Keratinocyte (primary cell): ENCODE results near the gene HTR3C. TPM values are rescaled to one million over a fixed set of nuclear protein-coding genes. Genes with fewer than 3 reads are reported as not detected.

ENCODE experiments used
- DNase-seq: peaks from one replicate; pipeline ENCODE4 v3.0.0-alpha.2; 2011; ENCODE audit warnings: low read depth, missing footprints, low spot score
- FAIRE-seq: peaks from 2 replicates; lab custom pipeline; 2011; peaks lifted over from hg19 to GRCh38; lab: Jason Lieb, UNC
- H2AFZ ChIP-seq: 2 replicates; pipeline ENCODE4 v1.6.0; 2012; ENCODE audit warnings: low read length, control low read depth, inconsistent platforms; ENCODE audit not compliant: control insufficient read depth
- H3K27ac ChIP-seq: 2 replicates; pipeline ENCODE4 v1.5.1; 2011; ENCODE audit warnings: low read length; ENCODE audit not compliant: control insufficient read depth, insufficient read depth
- H3K27me3 ChIP-seq: 3 replicates; pipeline ENCODE4 v1.6.0; 2011; ENCODE audit warnings: low read length; ENCODE audit not compliant: control insufficient read depth, insufficient read depth; ENCODE audit errors: extremely low read depth
- H3K36me3 ChIP-seq, 2 experiments: 2 replicates in 1 of 2; 3 replicates in 1 of 2; pipeline ENCODE4 v1.5.1; 2011; ENCODE audit warnings: low read length in 2 of 2, mild to moderate bottlenecking in 1 of 2; ENCODE audit not compliant: control insufficient read depth in 2 of 2, insufficient read depth in 2 of 2; ENCODE audit errors: extremely low read depth in 1 of 2
- H3K4me1 ChIP-seq: 3 replicates; pipeline ENCODE4 v1.5.1; 2011; ENCODE audit warnings: low read length; ENCODE audit not compliant: control insufficient read depth, insufficient read depth; ENCODE audit errors: extremely low read depth
- H3K4me2 ChIP-seq: 3 replicates; pipeline ENCODE4 v1.6.0; 2011; ENCODE audit warnings: low read depth, low read length; ENCODE audit not compliant: control insufficient read depth, insufficient read depth; ENCODE audit errors: extremely low read depth
- H3K4me3 ChIP-seq, 3 experiments: fragments of 200-600 bp in 1 of 3; sonication (generic) in 1 of 3; 2 replicates in 2 of 3; 3 replicates in 1 of 3; pipeline ENCODE4 v1.5.1; 2011 to 2016; ENCODE audit warnings: low read length in 3 of 3, mild to moderate bottlenecking in 3 of 3, control low read depth in 2 of 3, inconsistent platforms in 1 of 3, low read depth in 1 of 3, mixed read lengths in 1 of 3, mixed run types in 1 of 3, moderate library complexity in 1 of 3; ENCODE audit not compliant: control insufficient read depth in 2 of 3, insufficient read depth in 2 of 3; ENCODE audit errors: extremely low read depth in 1 of 3
- H3K79me2 ChIP-seq: 2 replicates; pipeline ENCODE4 v1.6.0; 2012; ENCODE audit warnings: low read length; ENCODE audit not compliant: control insufficient read depth, insufficient read depth
- H3K9ac ChIP-seq: 3 replicates; pipeline ENCODE4 v1.6.0; 2011; ENCODE audit warnings: low read length; ENCODE audit not compliant: control insufficient read depth, insufficient read depth; ENCODE audit errors: extremely low read depth
- H3K9me1 ChIP-seq: 3 replicates; pipeline ENCODE4 v1.6.0; 2011; ENCODE audit warnings: low read length; ENCODE audit not compliant: control insufficient read depth, insufficient read depth; ENCODE audit errors: extremely low read depth
- H3K9me3 ChIP-seq: 2 replicates; pipeline ENCODE4 v1.5.1; 2012; ENCODE audit warnings: low read depth, low read length; ENCODE audit not compliant: control insufficient read depth
- H4K20me1 ChIP-seq: 3 replicates; pipeline ENCODE4 v1.6.0; 2011; ENCODE audit warnings: low read length; ENCODE audit not compliant: control insufficient read depth, insufficient read depth; ENCODE audit errors: extremely low read depth
- CTCF ChIP-seq, 3 experiments: IDR thresholded peaks in 1 of 3; conservative IDR thresholded peaks in 1 of 3; optimal IDR thresholded peaks in 1 of 3; 2 replicates in 2 of 3; 3 replicates in 1 of 3; pipeline versions ENCODE3 to v1.5.1; 2011; ENCODE audit warnings: low read length in 3 of 3, mild to moderate bottlenecking in 3 of 3, moderate library complexity in 2 of 3, control low read depth in 1 of 3, inconsistent platforms in 1 of 3; ENCODE audit not compliant: insufficient read depth in 2 of 3; ENCODE audit errors: extremely low read depth in 1 of 3
- EZH2 ChIP-seq: IDR thresholded peaks from one replicate; pipeline ENCODE4 v1.6.1; 2012; ENCODE audit warnings: inconsistent platforms, mild to moderate bottlenecking, low read length, moderate library complexity
- dilution Hi-C: fragments of 300-500 bp; cut with MboI; formaldehyde crosslinking; loops from one replicate; pipeline ENCODE4 v1.7.0; 2020; ENCODE audit warnings: low sequenced_read_pairs; ENCODE audit not compliant: extremely low pct_ligation_motif_present
- polyA plus RNA-seq, 5 experiments: library from polyadenylated mRNA; depleted of rRNA in 3 of 5; stranded (reverse) in 3 of 5; stranded (forward) in 1 of 5; unstranded in 1 of 5; fragments of >200 nt; gene quantifications; 1 replicate in 1 of 5; 2 replicates in 3 of 5; 3 replicates in 1 of 5; pipeline versions ENCODE4 v1.2.1 to v1.2.3, GENCODE V29; 2011 to 2012; ENCODE audit warnings: missing spikeins in 2 of 5, low read depth in 1 of 5, low replicate concordance in 1 of 5

The HTR3C gene
- polyA plus RNA-seq, 1 donor (not counting 4 experiments of a cell fraction or from before 2014, with no cell fraction given) = not detected

GRCh38 chr3:184011937-184012889 lies 40.6 kb upstream of the HTR3C start:
- FAIRE-seq = no peak
- peaks cover 0 to 10% of the 10 kb centered on the region in 2 experiments for H3K36me3 ChIP-seq
- dilution Hi-C loops = no loop called here

GRCh38 chr3:184015381-184016019 lies 37.3 kb upstream of the HTR3C start:
- H3K9me1 ChIP-seq = no peaks in the 10 kb centered on the region
- H2AFZ ChIP-seq = no peak overlapping the region
- H3K9ac ChIP-seq = no peak overlapping the region
- no peaks in the 10 kb centered on the region for H3K27me3 ChIP-seq
- peaks cover 18% of the 10 kb centered on the region for H3K4me1 ChIP-seq
- H3K79me2 ChIP-seq = peaks cover 23% of the 10 kb centered on the region
- TF ChIP-seq CTCF (optimal IDR thresholded peaks at IDR 0.05 in 1 of 3, IDR thresholded peaks at IDR 0.05 in 1 of 3, conservative IDR thresholded peaks at IDR 0.05 in 1 of 3; ENCODE audit: extremely low read depth in 1 of 3, insufficient read depth in 2 of 3, low read length in 3 of 3) (no peak), EZH2 (no peak)
- no peak for FAIRE-seq
- dilution Hi-C loops = no loop called here
- no peaks in the 10 kb centered on the region for H3K9me3 ChIP-seq
- H3K27ac ChIP-seq = no peak overlapping the region
- peak overlapping the region in 1 of 3 experiments; percentile 12 for H3K4me3 ChIP-seq
- peaks cover 0 to 10% of the 10 kb centered on the region in 2 experiments for H3K36me3 ChIP-seq
- H3K4me2 ChIP-seq = peak overlapping the region; percentile 98
- DNase-seq = no peak
- H4K20me1 ChIP-seq = no peaks in the 10 kb centered on the region

More at GRCh38 chr3:184011937-184012889, 40.6 kb upstream of the HTR3C start:
- H2AFZ ChIP-seq = no peak overlapping the region
- H3K9ac ChIP-seq = no peak overlapping the region
- H3K9me1 ChIP-seq = no peaks in the 10 kb centered on the region
- no peak for TF ChIP-seq EZH2
- TF ChIP-seq CTCF (optimal IDR thresholded peaks at IDR 0.05 in 1 of 3, IDR thresholded peaks at IDR 0.05 in 1 of 3, conservative IDR thresholded peaks at IDR 0.05 in 1 of 3; ENCODE audit: extremely low read depth in 1 of 3, insufficient read depth in 2 of 3, low read length in 3 of 3) = no peak
- no peak overlapping the region for H3K27ac ChIP-seq
- H3K79me2 ChIP-seq = peaks cover 21% of the 10 kb centered on the region
- no peak overlapping the region for H3K4me2 ChIP-seq
- H4K20me1 ChIP-seq = no peaks in the 10 kb centered on the region
- no peak for DNase-seq
- H3K4me3 ChIP-seq = no peak overlapping the region
- no peaks in the 10 kb centered on the region for H3K9me3 ChIP-seq
- H3K4me1 ChIP-seq = peaks cover 17% of the 10 kb centered on the region
- H3K27me3 ChIP-seq = no peaks in the 10 kb centered on the region
